Tibial nerve (tissue), 4 donors: ENCODE data around the gene NARS2.

Experiments
- EP300 ChIP-seq, 2 donors: sonication (generic); formaldehyde crosslinking; IDR thresholded peaks; one replicate each; pipeline ENCODE4 v1.6.1; 2017; ENCODE audit warnings: antibody characterized with exemption in 2 of 2, mild to moderate bottlenecking in 1 of 2
- POLR2A ChIP-seq, 2 donors: fragments of 450-650 bp; IDR thresholded peaks; one replicate each; pipeline ENCODE4 v1.6.1; 2017; ENCODE audit warnings: antibody characterized with exemption in 2 of 2, mild to moderate bottlenecking in 2 of 2, moderate library complexity in 2 of 2
- TF ChIP-seq, protein P1 (sequence below), 5 experiments: fragments of 200-600 bp in 3 of 5; fragments of 450-650 bp in 2 of 5; sonication (generic) in 3 of 5; IDR thresholded peaks; one replicate each; pipeline ENCODE4 v1.5.1; 2016 to 2019; ENCODE audit warnings: antibody characterized with exemption in 5 of 5, mild to moderate bottlenecking in 3 of 5, moderate library complexity in 2 of 5

DNA sequence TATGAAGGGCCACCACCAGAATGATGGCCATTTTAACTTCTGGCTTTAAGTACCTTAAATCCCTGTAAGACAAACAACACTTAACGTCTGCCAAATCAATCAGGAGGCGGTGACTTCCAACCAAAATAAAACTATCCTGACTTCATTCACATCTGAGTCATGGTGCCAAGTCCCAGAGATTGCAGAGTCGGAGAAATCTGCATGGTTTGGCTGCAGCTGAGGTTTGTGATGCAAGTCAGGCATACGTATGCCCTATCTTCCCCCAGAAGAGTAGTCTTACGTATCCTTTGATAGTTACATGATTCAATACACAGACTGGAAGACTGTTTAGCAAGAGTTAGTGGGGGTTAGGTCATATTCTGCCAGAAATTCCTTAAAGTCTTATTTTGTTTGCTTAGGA, 155.3 kb downstream of the NARS2 start:
- TF ChIP-seq POLR2A (IDR thresholded peaks at IDR 0.05) (peak in 1 of 2 donors; percentile 41), EP300 (IDR thresholded peaks at IDR 0.05) (peak; percentile 28 to 87)
- TF ChIP-seq, protein P1, sequence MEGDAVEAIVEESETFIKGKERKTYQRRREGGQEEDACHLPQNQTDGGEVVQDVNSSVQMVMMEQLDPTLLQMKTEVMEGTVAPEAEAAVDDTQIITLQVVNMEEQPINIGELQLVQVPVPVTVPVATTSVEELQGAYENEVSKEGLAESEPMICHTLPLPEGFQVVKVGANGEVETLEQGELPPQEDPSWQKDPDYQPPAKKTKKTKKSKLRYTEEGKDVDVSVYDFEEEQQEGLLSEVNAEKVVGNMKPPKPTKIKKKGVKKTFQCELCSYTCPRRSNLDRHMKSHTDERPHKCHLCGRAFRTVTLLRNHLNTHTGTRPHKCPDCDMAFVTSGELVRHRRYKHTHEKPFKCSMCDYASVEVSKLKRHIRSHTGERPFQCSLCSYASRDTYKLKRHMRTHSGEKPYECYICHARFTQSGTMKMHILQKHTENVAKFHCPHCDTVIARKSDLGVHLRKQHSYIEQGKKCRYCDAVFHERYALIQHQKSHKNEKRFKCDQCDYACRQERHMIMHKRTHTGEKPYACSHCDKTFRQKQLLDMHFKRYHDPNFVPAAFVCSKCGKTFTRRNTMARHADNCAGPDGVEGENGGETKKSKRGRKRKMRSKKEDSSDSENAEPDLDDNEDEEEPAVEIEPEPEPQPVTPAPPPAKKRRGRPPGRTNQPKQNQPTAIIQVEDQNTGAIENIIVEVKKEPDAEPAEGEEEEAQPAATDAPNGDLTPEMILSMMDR (IDR thresholded peaks at IDR 0.05): no peak
